HepG2 (cell line): Measurements from ENCODE around the gene PPP4C. TPM values are rescaled to one million over a fixed set of nuclear protein-coding genes. Genes with fewer than 3 reads are reported as not detected.

Source experiments
- JUN ChIP-seq: sonication (generic); formaldehyde crosslinking; IDR thresholded peaks from 2 replicates; pipeline ENCODE4 v1.4.0; 2020; ENCODE audit warnings: mild to moderate bottlenecking, missing genetic modification reagents
- KLF12 ChIP-seq: sonication (generic); formaldehyde crosslinking; IDR thresholded peaks from 2 replicates; pipeline ENCODE4 v1.4.0; 2020; ENCODE audit warnings: missing genetic modification reagents, borderline replicate concordance
- RXRA ChIP-seq: sonication (generic); formaldehyde crosslinking; IDR thresholded peaks from 2 replicates; pipeline ENCODE4 v1.5.1; 2020; ENCODE audit warnings: missing genetic modification reagents
- TBX2 ChIP-seq: sonication (generic); formaldehyde crosslinking; IDR thresholded peaks from 2 replicates; pipeline ENCODE4 v1.5.0; 2020; ENCODE audit warnings: missing genetic modification reagents, mild to moderate bottlenecking, borderline replicate concordance
- ZBTB2 ChIP-seq: sonication (generic); formaldehyde crosslinking; IDR thresholded peaks from 2 replicates; pipeline ENCODE4 v1.8.0; 2022; ENCODE audit warnings: low read depth, missing genetic modification reagents
- ZBTB38 ChIP-seq: sonication (generic); formaldehyde crosslinking; IDR thresholded peaks from 2 replicates; pipeline ENCODE4 v1.5.1; 2020; ENCODE audit warnings: mild to moderate bottlenecking, missing genetic modification reagents
- ZNF121 ChIP-seq: sonication (generic); formaldehyde crosslinking; IDR thresholded peaks from 2 replicates; pipeline ENCODE4 v1.5.0; 2020; ENCODE audit warnings: mild to moderate bottlenecking, missing genetic modification reagents
- ZNF335 ChIP-seq: sonication (generic); formaldehyde crosslinking; IDR thresholded peaks from 2 replicates; pipeline ENCODE4 v1.4.0; 2020; ENCODE audit warnings: missing genetic modification reagents
- ZNF552 ChIP-seq: sonication (generic); formaldehyde crosslinking; IDR thresholded peaks from 2 replicates; pipeline ENCODE4 v1.9.0; 2022; ENCODE audit warnings: missing genetic modification reagents, mild to moderate bottlenecking, borderline replicate concordance
- ZSCAN5A ChIP-seq: sonication (generic); formaldehyde crosslinking; IDR thresholded peaks from 2 replicates; pipeline ENCODE4 v1.8.0; 2022; ENCODE audit warnings: mild to moderate bottlenecking, missing genetic modification reagents, borderline replicate concordance
- polyA plus RNA-seq, 8 experiments: library from polyadenylated mRNA; depleted of rRNA in 3 of 8; stranded (reverse) in 7 of 8; unstranded in 1 of 8; fragments of >200 nt; fragmentation: Illumina TruSeq in 4 of 8; extraction: Trizol in 4 of 8; gene quantifications; 2 replicates each; pipeline versions ENCODE4 v1.2.1 to v1.2.3, GENCODE V29; 2011 to 2016; ENCODE audit warnings: low read depth in 4 of 8, missing spikeins in 1 of 8, mixed read lengths in 1 of 8; ENCODE audit not compliant: insufficient read depth in 1 of 8
- total RNA-seq, 5 experiments: library from RNA; depleted of rRNA; stranded (reverse); fragments of >200 nt; fragmentation: Illumina TruSeq; extraction: Trizol; gene quantifications; 2 replicates each; pipeline ENCODE4 v1.2.3, GENCODE V29; 2016; ENCODE audit warnings: low read depth in 1 of 5
- TF ChIP-seq, protein P1 (sequence below): sonication (generic); formaldehyde crosslinking; IDR thresholded peaks from 2 replicates; pipeline ENCODE4 v1.4.0; 2020; ENCODE audit warnings: missing genetic modification reagents, borderline replicate concordance
- TF ChIP-seq, protein P2 (sequence below): sonication (generic); formaldehyde crosslinking; IDR thresholded peaks from 2 replicates; pipeline ENCODE4 v1.8.0; 2023; ENCODE audit warnings: mild to moderate bottlenecking, missing genetic modification reagents
- TF ChIP-seq, protein P3 (sequence below): sonication (generic); formaldehyde crosslinking; IDR thresholded peaks from 2 replicates; pipeline ENCODE4 v1.8.0; 2022; ENCODE audit warnings: missing genetic modification reagents, mild to moderate bottlenecking, borderline replicate concordance
- TF ChIP-seq, protein P4 (sequence below): sonication (generic); formaldehyde crosslinking; conservative IDR thresholded peaks from 2 replicates; pipeline ENCODE4 v1.4.0; 2020; ENCODE audit warnings: missing genetic modification reagents
- TF ChIP-seq, protein P5 (sequence below): sonication (generic); formaldehyde crosslinking; IDR thresholded peaks from 2 replicates; pipeline ENCODE4 v1.4.0; 2020; ENCODE audit warnings: missing genetic modification reagents

PPP4C gene
- total and polyA plus RNA-seq, 2 of the 13 experiments (the other 11 are each of a cell fraction or from before 2014, with no cell fraction given), result 176 to 220 TPM

DNA sequence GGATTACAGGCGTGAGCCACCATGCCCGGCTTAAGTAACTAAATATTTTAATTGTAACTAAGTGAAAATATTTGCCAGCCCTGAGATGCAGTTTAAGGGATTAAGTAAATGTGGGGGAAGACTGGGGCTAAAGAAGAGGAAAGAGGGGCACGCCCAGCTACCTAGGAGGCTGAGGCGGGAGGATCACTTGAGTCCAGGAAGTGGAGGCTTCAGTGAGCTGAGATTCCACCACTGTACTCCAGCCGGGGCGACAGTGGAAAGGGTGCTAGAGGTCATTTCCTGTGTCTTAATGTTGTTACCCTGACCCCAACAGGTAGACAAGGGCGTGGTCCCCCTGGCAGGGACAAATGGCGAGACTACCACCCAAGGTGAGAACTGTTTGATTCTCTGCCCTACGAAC is 7.5 kb upstream of the PPP4C start (continued):
- TF ChIP-seq, protein P1, sequence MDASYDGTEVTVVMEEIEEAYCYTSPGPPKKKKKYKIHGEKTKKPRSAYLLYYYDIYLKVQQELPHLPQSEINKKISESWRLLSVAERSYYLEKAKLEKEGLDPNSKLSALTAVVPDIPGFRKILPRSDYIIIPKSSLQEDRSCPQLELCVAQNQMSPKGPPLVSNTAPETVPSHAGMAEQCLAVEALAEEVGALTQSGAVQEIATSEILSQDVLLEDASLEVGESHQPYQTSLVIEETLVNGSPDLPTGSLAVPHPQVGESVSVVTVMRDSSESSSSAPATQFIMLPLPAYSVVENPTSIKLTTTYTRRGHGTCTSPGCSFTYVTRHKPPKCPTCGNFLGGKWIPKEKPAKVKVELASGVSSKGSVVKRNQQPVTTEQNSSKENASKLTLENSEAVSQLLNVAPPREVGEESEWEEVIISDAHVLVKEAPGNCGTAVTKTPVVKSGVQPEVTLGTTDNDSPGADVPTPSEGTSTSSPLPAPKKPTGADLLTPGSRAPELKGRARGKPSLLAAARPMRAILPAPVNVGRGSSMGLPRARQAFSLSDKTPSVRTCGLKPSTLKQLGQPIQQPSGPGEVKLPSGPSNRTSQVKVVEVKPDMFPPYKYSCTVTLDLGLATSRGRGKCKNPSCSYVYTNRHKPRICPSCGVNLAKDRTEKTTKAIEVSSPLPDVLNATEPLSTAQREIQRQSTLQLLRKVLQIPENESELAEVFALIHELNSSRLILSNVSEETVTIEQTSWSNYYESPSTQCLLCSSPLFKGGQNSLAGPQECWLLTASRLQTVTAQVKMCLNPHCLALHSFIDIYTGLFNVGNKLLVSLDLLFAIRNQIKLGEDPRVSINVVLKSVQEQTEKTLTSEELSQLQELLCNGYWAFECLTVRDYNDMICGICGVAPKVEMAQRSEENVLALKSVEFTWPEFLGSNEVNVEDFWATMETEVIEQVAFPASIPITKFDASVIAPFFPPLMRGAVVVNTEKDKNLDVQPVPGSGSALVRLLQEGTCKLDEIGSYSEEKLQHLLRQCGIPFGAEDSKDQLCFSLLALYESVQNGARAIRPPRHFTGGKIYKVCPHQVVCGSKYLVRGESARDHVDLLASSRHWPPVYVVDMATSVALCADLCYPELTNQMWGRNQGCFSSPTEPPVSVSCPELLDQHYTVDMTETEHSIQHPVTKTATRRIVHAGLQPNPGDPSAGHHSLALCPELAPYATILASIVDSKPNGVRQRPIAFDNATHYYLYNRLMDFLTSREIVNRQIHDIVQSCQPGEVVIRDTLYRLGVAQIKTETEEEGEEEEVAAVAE, result no peak
- TF ChIP-seq ZNF121 (CRISPR knock-in tag), result no peak
- TF ChIP-seq ZNF335 (CRISPR knock-in tag), result 0 out of 2 replicates have a peak, but pooled peaks have one; percentile 2
- TF ChIP-seq, protein P2, sequence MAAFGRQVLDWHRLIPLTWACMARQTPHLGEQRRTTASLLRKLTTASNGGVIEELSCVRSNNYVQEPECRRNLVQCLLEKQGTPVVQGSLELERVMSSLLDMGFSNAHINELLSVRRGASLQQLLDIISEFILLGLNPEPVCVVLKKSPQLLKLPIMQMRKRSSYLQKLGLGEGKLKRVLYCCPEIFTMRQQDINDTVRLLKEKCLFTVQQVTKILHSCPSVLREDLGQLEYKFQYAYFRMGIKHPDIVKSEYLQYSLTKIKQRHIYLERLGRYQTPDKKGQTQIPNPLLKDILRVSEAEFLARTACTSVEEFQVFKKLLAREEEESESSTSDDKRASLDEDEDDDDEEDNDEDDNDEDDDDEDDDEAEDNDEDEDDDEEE (CRISPR knock-in tag), result no peak
- TF ChIP-seq, protein P3, sequence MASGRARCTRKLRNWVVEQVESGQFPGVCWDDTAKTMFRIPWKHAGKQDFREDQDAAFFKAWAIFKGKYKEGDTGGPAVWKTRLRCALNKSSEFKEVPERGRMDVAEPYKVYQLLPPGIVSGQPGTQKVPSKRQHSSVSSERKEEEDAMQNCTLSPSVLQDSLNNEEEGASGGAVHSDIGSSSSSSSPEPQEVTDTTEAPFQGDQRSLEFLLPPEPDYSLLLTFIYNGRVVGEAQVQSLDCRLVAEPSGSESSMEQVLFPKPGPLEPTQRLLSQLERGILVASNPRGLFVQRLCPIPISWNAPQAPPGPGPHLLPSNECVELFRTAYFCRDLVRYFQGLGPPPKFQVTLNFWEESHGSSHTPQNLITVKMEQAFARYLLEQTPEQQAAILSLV (CRISPR knock-in tag), result no peak
- 0 out of 2 replicates have a peak, but pooled peaks have one; percentile 17 for TF ChIP-seq RXRA (CRISPR knock-in tag)
- no peak for TF ChIP-seq ZNF552 (CRISPR knock-in tag)
- TF ChIP-seq ZSCAN5A, result no peak
- TF ChIP-seq ZBTB38 (CRISPR knock-in tag), result peak; percentile 35; the same call in 1 of the 2 replicates
- TF ChIP-seq, protein P4, sequence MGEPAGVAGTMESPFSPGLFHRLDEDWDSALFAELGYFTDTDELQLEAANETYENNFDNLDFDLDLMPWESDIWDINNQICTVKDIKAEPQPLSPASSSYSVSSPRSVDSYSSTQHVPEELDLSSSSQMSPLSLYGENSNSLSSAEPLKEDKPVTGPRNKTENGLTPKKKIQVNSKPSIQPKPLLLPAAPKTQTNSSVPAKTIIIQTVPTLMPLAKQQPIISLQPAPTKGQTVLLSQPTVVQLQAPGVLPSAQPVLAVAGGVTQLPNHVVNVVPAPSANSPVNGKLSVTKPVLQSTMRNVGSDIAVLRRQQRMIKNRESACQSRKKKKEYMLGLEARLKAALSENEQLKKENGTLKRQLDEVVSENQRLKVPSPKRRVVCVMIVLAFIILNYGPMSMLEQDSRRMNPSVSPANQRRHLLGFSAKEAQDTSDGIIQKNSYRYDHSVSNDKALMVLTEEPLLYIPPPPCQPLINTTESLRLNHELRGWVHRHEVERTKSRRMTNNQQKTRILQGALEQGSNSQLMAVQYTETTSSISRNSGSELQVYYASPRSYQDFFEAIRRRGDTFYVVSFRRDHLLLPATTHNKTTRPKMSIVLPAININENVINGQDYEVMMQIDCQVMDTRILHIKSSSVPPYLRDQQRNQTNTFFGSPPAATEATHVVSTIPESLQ (CRISPR knock-in tag), result no peak
- no peak for TF ChIP-seq KLF12 (CRISPR knock-in tag)
- TF ChIP-seq JUN (CRISPR knock-in tag), result no peak
- TF ChIP-seq, protein P5, sequence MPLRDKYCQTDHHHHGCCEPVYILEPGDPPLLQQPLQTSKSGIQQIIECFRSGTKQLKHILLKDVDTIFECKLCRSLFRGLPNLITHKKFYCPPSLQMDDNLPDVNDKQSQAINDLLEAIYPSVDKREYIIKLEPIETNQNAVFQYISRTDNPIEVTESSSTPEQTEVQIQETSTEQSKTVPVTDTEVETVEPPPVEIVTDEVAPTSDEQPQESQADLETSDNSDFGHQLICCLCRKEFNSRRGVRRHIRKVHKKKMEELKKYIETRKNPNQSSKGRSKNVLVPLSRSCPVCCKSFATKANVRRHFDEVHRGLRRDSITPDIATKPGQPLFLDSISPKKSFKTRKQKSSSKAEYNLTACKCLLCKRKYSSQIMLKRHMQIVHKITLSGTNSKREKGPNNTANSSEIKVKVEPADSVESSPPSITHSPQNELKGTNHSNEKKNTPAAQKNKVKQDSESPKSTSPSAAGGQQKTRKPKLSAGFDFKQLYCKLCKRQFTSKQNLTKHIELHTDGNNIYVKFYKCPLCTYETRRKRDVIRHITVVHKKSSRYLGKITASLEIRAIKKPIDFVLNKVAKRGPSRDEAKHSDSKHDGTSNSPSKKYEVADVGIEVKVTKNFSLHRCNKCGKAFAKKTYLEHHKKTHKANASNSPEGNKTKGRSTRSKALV (CRISPR knock-in tag), result no peak
- TF ChIP-seq ZBTB2, result no peak
- TF ChIP-seq TBX2, result no peak
